ENCODE results near the gene CHRDL1.

The CHRDL1 gene

GRCh38 chrX:110750526-110751189 lies 45.0 kb downstream of the CHRDL1 start:
- Histone ChIP-seq H3K4me3 (replicated peaks; ENCODE audit: low read depth, low read length) (no peak overlapping the region), H3K36me3 (ENCODE audit: control insufficient read depth, insufficient read depth, low read length) (no peaks in the 10 kb centered on the region), H3K27me3 (replicated peaks; ENCODE audit: control insufficient read depth, insufficient read depth, low read length) (no peaks in the 10 kb centered on the region)
- TF ChIP-seq CTCF (IDR thresholded peaks at IDR 0.05; ENCODE audit: insufficient read depth, low read length, poor library complexity, severe bottlenecking): no peak
- no peak for DNase-seq (ENCODE audit: extremely low read depth, insufficient read length)

GRCh38 chrX:110748256-110748806 lies 47.3 kb downstream of the CHRDL1 start:
- DNase-seq (ENCODE audit: extremely low read depth, insufficient read length): no peak
- no peaks in the 10 kb centered on the region for H3K27me3 ChIP-seq (replicated peaks; ENCODE audit: control insufficient read depth, insufficient read depth, low read length)
- H3K4me3 ChIP-seq (replicated peaks; ENCODE audit: low read depth, low read length): no peak overlapping the region
- TF ChIP-seq CTCF (IDR thresholded peaks at IDR 0.05; ENCODE audit: insufficient read depth, low read length, poor library complexity, severe bottlenecking): no peak
- no peaks in the 10 kb centered on the region for H3K36me3 ChIP-seq (ENCODE audit: control insufficient read depth, insufficient read depth, low read length)

- TF ChIP-seq CTCF (IDR thresholded peaks at IDR 0.05; ENCODE audit: insufficient read depth, low read length, poor library complexity, severe bottlenecking): no peak
- no peak for DNase-seq (ENCODE audit: extremely low read depth, insufficient read length)
- no peaks in the 10 kb centered on the region for H3K27me3 ChIP-seq (replicated peaks; ENCODE audit: control insufficient read depth, insufficient read depth, low read length)
- no peaks in the 10 kb centered on the region for H3K36me3 ChIP-seq (ENCODE audit: control insufficient read depth, insufficient read depth, low read length)
- no peak overlapping the region for H3K4me3 ChIP-seq (replicated peaks; ENCODE audit: low read depth, low read length)
Measured at GRCh38 chrX:110746014-110746413, 49.6 kb downstream of the CHRDL1 start.

- no peak for TF ChIP-seq CTCF (IDR thresholded peaks at IDR 0.05; ENCODE audit: insufficient read depth, low read length, poor library complexity, severe bottlenecking)
- no peaks in the 10 kb centered on the region for H3K36me3 ChIP-seq (ENCODE audit: control insufficient read depth, insufficient read depth, low read length)
- H3K27me3 ChIP-seq (replicated peaks; ENCODE audit: control insufficient read depth, insufficient read depth, low read length): no peaks in the 10 kb centered on the region
- H3K4me3 ChIP-seq (replicated peaks; ENCODE audit: low read depth, low read length): no peak overlapping the region
- no peak for DNase-seq (ENCODE audit: extremely low read depth, insufficient read length)
Measured at GRCh38 chrX:110745288-110745687, 50.3 kb downstream of the CHRDL1 start.

- TF ChIP-seq CTCF (IDR thresholded peaks at IDR 0.05; ENCODE audit: insufficient read depth, low read length, poor library complexity, severe bottlenecking): no peak
- no peak overlapping the region for H3K4me3 ChIP-seq (replicated peaks; ENCODE audit: low read depth, low read length)
- H3K27me3 ChIP-seq (replicated peaks; ENCODE audit: control insufficient read depth, insufficient read depth, low read length): no peaks in the 10 kb centered on the region
- no peaks in the 10 kb centered on the region for H3K36me3 ChIP-seq (ENCODE audit: control insufficient read depth, insufficient read depth, low read length)
- no peak for DNase-seq (ENCODE audit: extremely low read depth, insufficient read length)
Measured at GRCh38 chrX:110743679-110744340, 51.8 kb downstream of the CHRDL1 start.

All from GM06990 (cell line).